GM12872 (cell line): Measurements from ENCODE around the gene ANKRD11.

ENCODE experiments used
- CTCF ChIP-seq: IDR thresholded peaks from 3 replicates; pipeline ENCODE4 v1.5.1; 2011; ENCODE audit warnings: low read depth, mild to moderate bottlenecking, low read length, moderate library complexity; ENCODE audit not compliant: insufficient read depth

ANKRD11 gene

GRCh38 chr16:89530401-89531381 is 40.3 kb upstream of the ANKRD11 start:
- TF ChIP-seq CTCF, result no peak

GRCh38 chr16:89529097-89529496 is 38.7 kb upstream of the ANKRD11 start:
- no peak for TF ChIP-seq CTCF

- peak; percentile 50; the same call in 2 of the 3 replicates for TF ChIP-seq CTCF
Observed at GRCh38 chr16:89525146-89525913, 35.0 kb upstream of the ANKRD11 start.

GRCh38 chr16:89523680-89524344 is 33.5 kb upstream of the ANKRD11 start:
- no peak for TF ChIP-seq CTCF

- TF ChIP-seq CTCF, result no peak
Observed at GRCh38 chr16:89522287-89522686, 31.9 kb upstream of the ANKRD11 start.

GRCh38 chr16:89519881-89520280 is 29.5 kb upstream of the ANKRD11 start:
- TF ChIP-seq CTCF, result no peak

GRCh38 chr16:89517128-89517527 is 26.8 kb upstream of the ANKRD11 start:
- TF ChIP-seq CTCF, result no peak
